GM10847 (cell line): ENCODE measurements around the gene ARHGAP21.

ENCODE experiments used
- POLR2A ChIP-seq: IDR thresholded peaks from 2 replicates; pipeline ENCODE4 v1.6.1; 2011; ENCODE audit not compliant: insufficient read length; ENCODE audit errors: extremely low read depth

Gene ARHGAP21

DNA sequence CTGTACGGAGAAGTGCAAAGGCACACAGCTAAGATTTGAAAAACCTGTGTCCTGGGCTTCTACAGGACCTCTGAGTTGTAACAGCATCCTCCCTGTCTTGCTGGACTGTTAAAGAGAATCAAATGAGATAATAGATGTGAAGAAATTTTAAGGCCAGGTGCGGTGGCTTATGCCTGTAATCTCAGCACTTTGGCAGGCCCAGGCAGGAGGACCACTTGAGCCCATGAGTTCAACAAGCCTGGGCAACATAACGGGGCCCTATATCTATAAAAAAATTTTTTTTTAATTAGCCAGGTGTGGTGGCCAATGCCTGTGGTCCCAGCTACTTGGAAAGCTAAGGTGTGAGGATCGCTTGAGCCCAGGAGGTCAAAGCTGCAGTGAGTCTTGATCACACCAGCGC is 2.9 kb upstream of the ARHGAP21 start:
- no peak for TF ChIP-seq POLR2A

DNA sequence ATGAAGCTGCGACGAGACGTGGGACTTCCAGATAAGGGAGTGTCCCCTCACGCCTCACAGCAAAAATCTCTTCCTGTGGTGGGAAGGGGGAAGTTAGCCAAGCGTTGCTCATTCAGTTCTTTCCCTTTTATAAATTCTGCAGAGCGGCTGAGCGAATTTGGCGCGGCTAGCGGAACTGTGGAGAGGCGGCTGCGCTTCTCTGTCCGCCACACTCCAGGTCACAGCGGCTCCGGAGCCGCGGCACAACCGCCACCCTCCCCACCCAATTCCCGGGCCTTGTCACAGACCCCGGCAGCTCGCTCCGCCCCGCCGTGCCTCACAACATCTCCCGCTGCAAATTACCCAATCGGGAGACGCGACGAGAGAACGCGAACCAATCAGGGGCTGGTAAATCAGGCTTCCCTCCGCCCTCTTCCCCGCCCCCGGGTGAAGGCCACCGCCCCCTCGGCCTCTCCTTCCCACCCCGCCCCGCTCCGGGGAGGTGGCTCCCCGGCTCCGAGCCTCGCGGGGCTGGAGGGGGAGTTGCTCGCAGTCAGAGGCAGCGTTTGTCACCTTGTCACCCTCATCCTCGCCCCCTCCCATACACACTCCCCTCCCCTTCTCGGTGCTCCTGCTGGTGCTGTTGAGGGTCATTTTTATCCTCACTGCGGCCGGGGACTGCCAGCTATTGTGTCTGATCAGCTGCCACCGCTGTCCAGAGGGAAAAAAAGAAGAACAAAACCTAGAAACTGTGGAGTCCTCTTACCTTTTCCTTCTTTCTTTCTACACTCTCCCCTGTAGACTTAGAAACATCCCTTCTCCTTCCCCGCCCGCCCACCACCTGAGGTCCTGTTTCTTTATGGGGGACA is 918 bp upstream of the ARHGAP21 start:
- TF ChIP-seq POLR2A, result peak; percentile 78

DNA sequence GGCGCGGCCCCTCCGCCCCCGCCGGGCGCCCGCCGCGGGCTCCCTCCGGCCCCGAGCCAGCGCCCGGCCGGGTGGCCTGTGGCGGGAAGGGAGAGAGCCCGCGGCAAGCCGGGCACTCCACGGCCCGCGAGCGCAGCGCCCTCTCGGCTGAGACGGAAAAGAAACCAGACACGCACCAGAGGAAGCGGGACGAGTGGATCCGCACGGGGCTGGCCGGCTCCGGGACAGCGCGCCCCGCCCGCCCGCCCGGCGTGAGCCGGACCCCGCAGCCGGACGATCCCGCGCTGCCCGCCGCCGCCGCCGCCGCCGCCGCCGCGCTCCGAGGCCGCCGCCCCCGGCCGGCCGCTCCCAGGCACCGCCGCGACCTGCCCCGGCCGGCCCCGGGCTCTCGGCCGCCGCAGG is 300 bp downstream of the ARHGAP21 start:
- no peak for TF ChIP-seq POLR2A

DNA sequence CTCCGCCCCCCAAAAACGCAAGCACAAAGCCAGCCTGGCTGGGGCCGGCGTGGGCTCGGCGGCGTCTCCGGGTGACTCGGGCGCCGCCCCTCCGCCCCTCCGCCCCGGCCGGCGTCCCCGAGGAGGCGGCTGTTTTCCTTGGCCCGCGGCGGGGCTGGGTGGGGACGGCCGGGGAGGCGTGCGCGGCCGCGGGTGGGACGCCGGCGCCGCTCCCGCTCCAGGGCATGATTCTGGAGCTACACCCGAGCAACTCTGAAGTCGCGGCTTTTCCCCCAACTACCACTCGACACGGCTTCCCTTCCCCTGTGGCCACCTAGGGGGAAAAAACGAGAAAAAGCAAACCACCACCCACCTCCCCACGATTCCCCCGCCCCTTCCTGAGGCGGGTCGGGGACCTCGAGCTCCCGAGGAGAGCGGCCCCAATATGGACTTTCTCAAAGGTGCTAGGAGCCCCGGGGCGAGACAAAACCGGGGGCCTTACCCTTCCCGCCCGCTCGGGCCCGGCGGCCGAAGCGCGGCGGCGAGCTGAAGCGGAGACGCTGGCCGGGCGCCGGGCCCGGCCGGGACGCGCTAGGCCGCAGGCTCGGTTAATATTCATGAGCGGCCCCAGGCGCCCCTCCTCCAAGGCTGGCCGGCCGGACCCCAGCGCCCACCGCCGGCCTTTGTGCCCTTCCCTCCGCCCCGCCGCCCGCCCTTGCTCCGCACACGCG is 856 bp downstream of the ARHGAP21 start:
- TF ChIP-seq POLR2A, result no peak

DNA sequence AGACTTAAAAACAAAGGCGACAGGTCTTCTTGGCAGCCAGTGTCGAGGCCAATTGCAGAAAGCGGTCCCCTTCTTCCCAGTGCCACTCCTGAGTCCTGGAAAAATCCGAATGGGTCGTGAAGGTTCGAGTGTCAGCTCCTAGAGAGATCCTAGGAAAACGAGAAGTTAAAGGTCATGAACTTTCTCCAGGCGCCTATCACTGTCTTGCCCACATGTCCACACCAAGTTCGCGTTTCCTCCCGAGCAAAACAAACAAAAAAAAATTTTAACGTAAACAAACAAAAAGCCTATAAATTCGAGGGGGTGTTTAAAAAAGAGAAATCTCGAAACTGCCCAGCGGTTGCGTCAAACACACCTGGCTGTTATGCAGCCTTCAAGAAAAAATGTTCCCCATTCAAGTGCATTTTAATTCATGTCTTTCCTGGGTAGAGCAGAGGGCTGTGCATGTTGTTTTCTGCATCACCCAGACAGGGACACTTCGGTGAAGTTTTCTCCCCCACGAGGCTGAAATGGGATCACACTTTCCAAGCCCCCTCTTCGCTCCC is 1.5 kb downstream of the ARHGAP21 start:
- no peak for TF ChIP-seq POLR2A

DNA sequence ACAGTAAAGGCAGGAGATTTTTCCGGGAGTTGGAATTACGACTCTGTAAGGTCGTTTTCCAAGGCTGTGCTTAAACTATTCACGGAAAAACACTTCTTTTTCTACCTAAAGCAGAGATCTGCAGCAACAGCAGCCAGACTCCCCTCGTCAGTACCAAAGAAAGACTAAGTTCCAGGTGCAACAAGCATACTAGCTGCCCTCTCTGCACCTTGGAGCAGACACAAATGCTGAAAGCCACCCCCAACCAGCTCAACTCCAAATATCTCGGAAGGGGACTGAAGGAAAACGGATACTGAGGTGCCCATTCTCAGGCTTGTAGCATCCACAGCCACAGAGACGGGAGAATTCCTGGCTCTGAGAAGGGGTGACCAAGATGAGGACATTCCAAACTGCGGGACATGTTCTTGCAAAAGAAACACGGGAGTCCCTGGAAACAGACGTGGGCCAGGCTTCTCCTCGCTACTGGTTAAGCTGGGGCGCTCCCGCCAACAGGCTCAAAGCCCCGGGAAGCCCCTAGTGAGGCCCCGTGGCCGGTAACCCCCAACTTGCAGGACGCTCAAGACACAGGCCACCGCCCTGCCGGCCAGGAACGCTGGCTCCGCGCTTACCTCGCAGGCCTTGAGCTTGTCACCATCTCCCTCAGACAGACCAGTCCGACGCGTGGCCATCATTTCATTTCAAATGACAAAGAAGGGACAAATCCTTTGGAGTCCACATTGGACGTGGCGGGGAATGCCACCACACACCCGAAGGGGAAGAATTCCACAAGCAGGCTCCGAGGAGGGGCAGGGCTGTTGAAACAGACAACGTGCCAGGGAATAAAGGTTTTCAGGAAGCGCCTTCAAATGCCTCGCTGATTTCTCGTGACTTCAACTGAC is 2.2 kb downstream of the ARHGAP21 start:
- no peak for TF ChIP-seq POLR2A

DNA sequence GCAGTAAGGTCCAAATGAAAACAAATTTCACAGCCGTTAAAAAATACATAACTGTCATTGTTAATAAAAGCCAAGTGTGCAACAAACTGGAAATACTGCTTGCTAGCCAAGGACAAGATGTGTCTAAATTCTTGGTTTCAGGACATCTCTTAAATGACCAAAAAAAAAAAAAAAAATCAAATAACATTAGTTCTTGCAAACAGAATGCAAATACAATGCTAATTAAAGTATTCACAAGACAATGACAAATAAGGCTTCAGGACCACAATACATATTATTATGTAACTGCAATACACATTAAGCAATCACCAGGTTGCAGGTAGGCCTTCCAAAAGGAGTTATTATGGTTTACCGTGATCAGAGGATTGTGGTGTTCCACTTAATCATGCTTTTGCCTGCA is 3.6 kb downstream of the ARHGAP21 start:
- no peak for TF ChIP-seq POLR2A

DNA sequence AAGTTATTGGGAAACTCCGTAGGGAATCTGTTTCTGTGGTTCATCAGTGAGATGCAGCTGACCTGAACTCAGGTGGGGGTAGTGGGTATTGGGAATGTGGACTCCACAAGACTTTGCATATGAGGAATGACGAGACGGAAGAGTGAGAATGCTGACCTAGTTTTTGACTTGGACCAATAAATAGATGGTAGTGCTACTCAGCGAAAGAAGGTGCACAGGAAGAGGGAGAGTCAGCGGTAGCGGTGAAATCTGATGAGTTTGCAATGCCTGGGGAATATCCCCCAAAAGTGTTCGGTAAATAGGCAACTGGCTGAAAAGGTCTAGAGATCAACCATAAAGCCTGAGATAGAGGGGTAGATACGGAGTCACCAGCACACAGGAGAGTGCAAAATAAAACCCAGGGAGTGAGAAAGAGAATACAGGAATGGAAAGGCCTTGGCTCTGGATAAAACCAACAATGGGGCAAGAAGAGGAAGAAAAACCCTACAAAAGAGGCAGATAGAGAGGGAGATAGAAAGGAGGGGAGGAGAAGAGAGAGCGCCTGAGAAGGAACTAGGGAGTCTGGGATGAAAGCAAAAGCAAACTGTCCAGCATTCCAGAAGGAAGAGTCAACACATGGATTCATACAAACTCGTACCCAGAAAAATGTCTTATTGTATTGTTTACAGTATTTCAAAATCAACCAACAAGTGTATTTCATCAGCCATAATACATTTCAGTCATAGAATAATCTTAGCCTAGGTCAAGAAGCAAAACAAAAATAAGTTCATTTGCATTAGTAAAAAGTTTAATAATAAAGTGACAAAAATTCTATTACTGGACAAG is 5.4 kb downstream of the ARHGAP21 start:
- TF ChIP-seq POLR2A, result no peak

DNA sequence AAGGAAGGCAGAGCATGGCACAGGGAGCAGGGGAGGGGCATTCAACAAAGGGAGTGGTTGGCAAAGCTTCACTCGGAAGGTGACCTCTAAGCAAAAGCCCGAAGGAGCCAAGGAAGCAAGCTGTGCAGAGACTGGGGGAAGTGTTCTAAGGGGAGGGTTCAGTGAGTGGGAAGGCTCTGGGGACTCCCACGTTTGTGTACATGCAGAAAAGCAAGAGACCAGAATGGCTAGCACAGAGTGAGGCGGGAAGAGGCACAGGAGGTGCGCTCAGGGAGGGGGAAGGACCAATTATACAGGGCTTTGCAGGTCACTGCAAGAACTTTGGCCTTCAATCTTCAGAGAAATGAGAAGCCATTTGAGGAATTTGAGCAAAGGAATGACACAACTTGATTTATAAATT is 7.4 kb downstream of the ARHGAP21 start:
- no peak for TF ChIP-seq POLR2A

DNA sequence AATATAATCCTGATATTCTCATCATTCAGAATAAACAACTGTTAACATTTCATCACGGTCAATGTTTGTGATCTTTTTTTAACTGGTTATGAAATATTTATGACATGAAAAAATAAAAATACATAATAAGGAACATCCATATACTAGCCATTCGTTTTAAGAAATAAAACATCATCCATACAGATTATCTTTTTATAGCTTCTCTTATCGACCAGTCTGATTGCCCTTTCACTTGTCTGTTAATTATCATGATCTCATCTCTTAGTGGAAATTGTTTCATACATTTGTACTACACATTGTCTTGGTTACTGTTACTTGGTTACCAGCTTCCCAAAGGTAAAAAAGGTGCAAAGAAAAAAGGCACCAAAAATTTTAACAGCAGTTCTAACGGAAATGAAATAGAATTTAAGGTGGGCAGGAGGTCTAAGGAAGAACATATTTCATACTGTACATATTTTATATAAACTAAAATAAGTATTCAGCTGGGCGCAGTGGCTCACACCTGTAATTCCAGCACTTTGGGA is 8.4 kb downstream of the ARHGAP21 start:
- TF ChIP-seq POLR2A, result no peak

DNA sequence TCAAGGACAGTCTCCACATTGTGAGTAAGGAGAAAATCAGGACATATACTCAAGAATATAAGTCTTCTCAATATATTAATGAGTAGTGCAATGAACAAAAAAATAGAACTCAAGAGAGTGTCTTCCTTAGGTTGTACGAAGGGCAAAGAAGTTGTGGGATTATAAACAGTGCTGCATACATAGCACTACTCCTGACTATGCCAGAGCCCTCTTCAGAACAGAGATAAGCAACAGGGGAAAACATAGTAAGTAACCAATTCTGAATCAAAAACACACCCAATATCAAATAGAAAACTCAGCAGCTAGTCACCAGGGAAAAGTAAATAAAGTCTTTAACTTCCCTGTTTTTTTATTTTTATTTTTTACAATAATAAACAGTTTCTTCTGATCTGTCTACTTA is 10.6 kb downstream of the ARHGAP21 start:
- TF ChIP-seq POLR2A, result no peak

DNA sequence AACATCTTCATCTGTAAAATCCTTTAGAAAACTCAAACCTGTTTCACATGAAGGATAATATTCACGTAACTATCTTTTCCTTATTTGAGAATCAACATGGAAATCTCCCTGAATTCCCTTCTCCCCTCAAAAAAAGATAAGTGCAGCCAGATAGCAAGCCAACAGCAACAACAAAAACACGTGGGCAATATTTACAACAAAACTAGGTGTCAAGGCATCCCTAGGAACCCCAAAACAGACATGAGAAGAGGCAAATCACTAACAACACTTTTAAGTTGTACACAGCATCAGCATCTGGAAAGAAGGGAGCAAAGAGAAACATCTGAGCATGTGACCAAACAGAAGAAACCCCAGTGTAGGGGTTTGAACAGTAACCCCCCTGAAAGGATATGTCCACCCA is 12.2 kb downstream of the ARHGAP21 start:
- no peak for TF ChIP-seq POLR2A

DNA sequence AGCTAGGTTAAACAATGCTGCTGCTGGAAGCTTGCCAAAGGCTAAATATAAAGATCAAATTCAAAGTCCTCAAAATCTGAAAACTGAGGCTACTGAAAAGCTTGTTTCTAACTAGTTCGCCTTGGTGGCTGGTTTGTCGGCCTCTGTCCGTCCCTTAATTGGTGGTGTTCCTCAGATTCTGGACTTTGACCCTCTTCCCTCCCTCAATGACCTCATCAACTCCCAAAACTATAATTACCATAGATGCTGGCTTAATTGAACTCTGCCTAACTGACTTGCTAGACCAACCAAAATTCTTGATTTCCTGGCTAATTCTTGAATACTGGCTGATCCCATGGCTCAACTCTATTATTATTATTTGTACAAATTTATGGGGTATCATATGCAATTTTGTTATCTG is 15.6 kb downstream of the ARHGAP21 start:
- no peak for TF ChIP-seq POLR2A

DNA sequence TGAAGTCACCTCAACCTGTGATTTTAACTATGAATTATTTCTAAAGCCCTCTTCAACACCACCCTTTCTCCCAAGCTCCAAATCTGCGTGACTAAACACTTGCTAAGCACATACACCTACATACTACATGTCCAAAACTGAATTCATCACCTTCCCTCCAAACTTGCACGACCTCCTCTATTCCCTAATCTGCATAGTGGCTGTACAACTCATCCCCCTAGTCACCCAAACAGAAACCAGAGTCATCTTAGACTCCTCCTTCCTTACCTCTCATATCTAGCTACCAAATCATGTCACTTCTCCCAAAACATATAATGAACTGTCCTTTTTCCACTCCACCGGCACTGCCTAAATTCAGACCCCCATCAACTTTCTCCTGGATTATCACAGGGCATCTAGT is 16.2 kb downstream of the ARHGAP21 start:
- no peak for TF ChIP-seq POLR2A

DNA sequence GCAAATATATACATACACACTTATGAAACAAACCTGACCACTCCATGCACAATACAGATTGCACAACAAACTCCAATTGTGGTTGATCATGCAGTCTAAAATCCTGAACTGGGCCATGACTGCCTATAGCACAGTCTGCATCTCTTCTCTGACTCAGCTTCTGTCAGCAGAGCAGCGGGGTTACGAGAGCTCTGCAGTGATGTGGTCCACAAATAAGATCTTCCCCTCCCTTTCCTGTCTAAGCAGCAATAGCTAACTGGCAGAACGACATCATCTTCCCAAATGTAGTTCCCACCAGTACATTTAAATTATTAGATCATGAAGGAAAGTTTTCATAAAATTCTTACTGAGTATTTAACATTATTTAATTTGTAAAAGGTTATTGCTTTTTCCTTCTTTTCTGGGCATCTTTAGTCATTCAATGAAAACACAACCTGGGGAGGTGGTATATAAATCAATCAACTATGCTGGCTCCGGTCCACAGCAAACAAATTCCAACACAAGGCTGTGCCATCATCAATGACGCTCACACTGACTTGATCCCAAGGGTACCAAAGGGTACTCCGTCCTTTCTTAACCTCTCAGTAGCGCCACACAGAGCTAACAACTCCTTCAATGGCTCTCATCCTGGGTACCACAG is 17.1 kb downstream of the ARHGAP21 start:
- no peak for TF ChIP-seq POLR2A
